Pancreas (tissue), 10 donors: ENCODE measurements around the gene GUCY1A1. TPM values are rescaled to one million over a fixed set of nuclear protein-coding genes. Genes with fewer than 3 reads are reported as not detected.

ENCODE experiments used
- ATAC-seq, 4 donors: fragments of 200-7000 bp; cut with Tn5 transposase; one replicate each; pipeline versions ENCODE4 v1.8.0 to v1.9.1; 2020; ENCODE audit warnings: mild to moderate bottlenecking in 4 of 4, moderate library complexity in 4 of 4
- DNase-seq, 6 donors: peaks; one replicate each; pipeline ENCODE4 v3.0.0-alpha.2; 2020
- FAIRE-seq: peaks from 2 replicates; lab custom pipeline; 2012; peaks lifted over from hg19 to GRCh38; lab: Jason Lieb, UNC
- H3K27ac ChIP-seq, 4 donors: fragments of 200-600 bp; sonication (generic); 1 replicate in 3 of 4; 2 replicates in 1 of 4; pipeline versions ENCODE4 v1.5.0 to v1.8.0; 2020
- H3K27me3 ChIP-seq, 4 donors: fragments of 200-600 bp; one replicate each; pipeline ENCODE4 v1.8.0; 2021
- H3K36me3 ChIP-seq, 3 donors: fragments of 200-600 bp; sonication (generic) in 1 of 3; one replicate each; pipeline versions ENCODE4 v1.5.0 to v1.8.0; 2020 to 2021
- H3K4me1 ChIP-seq, 3 donors: fragments of 200-600 bp; one replicate each; pipeline ENCODE4 v1.8.0; 2021
- H3K4me3 ChIP-seq, 4 donors: fragments of 200-600 bp; sonication (generic) in 2 of 4; one replicate each; pipeline versions ENCODE4 v1.5.0 to v1.8.0; 2020 to 2021
- H3K9me3 ChIP-seq, 4 donors: fragments of 200-600 bp; one replicate each; pipeline ENCODE4 v1.8.0; 2021
- WGBS, 2 donors: extraction: QIAGEN DNeasy Blood & Tissue Kit; methylation state at CpG; one replicate each; pipeline ENCODE4 v1.1.7; 2013; 5-methylcytosine and 5-hydroxymethylcytosine counted together
- intact Hi-C, 3 donors: fragments of 100-400 bp; cut with DNase I; formaldehyde crosslinking; loops; one replicate each; pipeline versions ENCODE4 v1.11.1 to v1.14.2; 2022
- polyA plus RNA-seq, 2 donors: library from polyadenylated mRNA; stranded (reverse); fragments of 200-250 nt; gene quantifications; one replicate each; pipeline ENCODE4 v1.2.3, GENCODE V29; 2013
- total RNA-seq, 6 donors: library from RNA; stranded (reverse); fragmentation: NEBNext Ultra II Directional in 4 of 6; extraction: Animal tissue kit (Norgen Biotek cat#: 25700) in 4 of 6; gene quantifications; one replicate each; pipeline versions ENCODE4 v1.2.1 to v1.2.4, GENCODE V29; 2021 to 2023
- TF ChIP-seq, protein P1 (sequence below), 4 donors: fragments of 200-600 bp; sonication (generic) in 3 of 4; IDR thresholded peaks; one replicate each; pipeline versions ENCODE4 v1.5.0 to v1.8.0; 2021; ENCODE audit warnings: antibody characterized with exemption in 4 of 4
- donor health status: healthy with polysubstance abuse.
- donor health status: DM: no; HTN: no; CAD: no; lungs with moderate emphysema.
- donor health status: DM: no; HTN: no; CAD: no.
- donor health status: control.
- donor health status: control.
- donor health status: Bipolar disorder and iron deficiency.
- donor health status: DM: yes; HTN: yes; CAD: no.
- donor health status: DM: no; HTN: no; CAD: no.
- donor health status: DM: no; HTN: no; CAD: no.
- donor health status: DM: yes; HTN: yes; CAD: no.

GUCY1A1 gene
- total and polyA plus RNA-seq, 8 donors: 4.2 to 26.4 (median 11.2) TPM

DNA sequence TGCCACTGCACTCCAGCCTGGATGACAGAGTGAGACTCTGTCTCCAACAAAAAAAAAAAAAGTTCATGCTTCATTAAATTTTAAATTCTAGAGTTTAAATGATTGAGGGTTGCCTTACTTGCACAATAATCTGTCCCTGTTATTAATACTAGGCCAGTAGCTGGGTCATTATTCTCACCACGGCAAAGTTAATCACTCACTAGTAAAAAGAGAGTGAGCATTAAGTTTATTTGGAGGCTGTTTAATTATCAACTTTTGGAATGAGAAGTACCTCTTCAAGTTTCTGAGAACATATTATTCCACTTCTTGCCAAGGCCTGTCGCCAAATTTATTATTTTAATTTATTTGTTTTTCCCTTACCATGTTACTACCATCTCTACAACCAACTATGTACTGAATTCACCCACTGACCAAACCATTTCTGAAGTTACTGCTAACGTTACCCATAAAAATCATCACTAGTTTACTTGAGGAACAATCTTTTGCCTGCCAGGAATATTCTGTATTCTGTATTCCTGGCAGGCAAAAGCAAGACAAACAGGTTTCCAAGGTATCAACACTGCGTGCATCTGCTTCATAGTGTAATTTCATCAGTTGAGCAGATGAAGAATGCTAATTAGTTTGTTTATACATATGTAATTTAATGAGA, 26.5 kb downstream of the GUCY1A1 start:
- no peaks in the 10 kb centered on the region for H3K36me3 ChIP-seq
- intact Hi-C loops: no loop called here
- peaks cover 0 to 22% (median 14%) of the 10 kb centered on the region in 3 donors for H3K4me1 ChIP-seq
- peak overlapping the region in 3 of 4 donors; percentile 18 to 53 (median 51) for H3K27ac ChIP-seq
- TF ChIP-seq, protein P1, sequence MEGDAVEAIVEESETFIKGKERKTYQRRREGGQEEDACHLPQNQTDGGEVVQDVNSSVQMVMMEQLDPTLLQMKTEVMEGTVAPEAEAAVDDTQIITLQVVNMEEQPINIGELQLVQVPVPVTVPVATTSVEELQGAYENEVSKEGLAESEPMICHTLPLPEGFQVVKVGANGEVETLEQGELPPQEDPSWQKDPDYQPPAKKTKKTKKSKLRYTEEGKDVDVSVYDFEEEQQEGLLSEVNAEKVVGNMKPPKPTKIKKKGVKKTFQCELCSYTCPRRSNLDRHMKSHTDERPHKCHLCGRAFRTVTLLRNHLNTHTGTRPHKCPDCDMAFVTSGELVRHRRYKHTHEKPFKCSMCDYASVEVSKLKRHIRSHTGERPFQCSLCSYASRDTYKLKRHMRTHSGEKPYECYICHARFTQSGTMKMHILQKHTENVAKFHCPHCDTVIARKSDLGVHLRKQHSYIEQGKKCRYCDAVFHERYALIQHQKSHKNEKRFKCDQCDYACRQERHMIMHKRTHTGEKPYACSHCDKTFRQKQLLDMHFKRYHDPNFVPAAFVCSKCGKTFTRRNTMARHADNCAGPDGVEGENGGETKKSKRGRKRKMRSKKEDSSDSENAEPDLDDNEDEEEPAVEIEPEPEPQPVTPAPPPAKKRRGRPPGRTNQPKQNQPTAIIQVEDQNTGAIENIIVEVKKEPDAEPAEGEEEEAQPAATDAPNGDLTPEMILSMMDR (IDR thresholded peaks at IDR 0.05): no peak
- no peaks in the 10 kb centered on the region for H3K27me3 ChIP-seq
- FAIRE-seq: peak; percentile 49
- 12 to 13% methylated on average over 4 of the region's 4 CpGs for WGBS, 2 donors
- peak; percentile 72 to 83 (median 82) for ATAC-seq
- DNase-seq: no peak
- no peak overlapping the region for H3K4me3 ChIP-seq
- H3K9me3 ChIP-seq: no peaks in the 10 kb centered on the region

GRCh38 chr4:155694100-155694785, 27.6 kb downstream of the GUCY1A1 start:
- no peak overlapping the region for H3K4me3 ChIP-seq
- no peaks in the 10 kb centered on the region for H3K9me3 ChIP-seq
- no peak for DNase-seq
- no peak for FAIRE-seq
- H3K36me3 ChIP-seq: no peaks in the 10 kb centered on the region
- peak overlapping the region in 3 of 4 donors; percentile 30 to 53 (median 51) for H3K27ac ChIP-seq
- WGBS, 2 donors: 33 to 34% methylated on average over 2 of the region's 2 CpGs
- H3K27me3 ChIP-seq: no peaks in the 10 kb centered on the region
- TF ChIP-seq, protein P1 (IDR thresholded peaks at IDR 0.05): no peak
- H3K4me1 ChIP-seq: peaks cover 0 to 22% (median 9%) of the 10 kb centered on the region in 3 donors
- peak in 2 of 4 donors; percentile 28 to 41 for ATAC-seq
- intact Hi-C loops: no loop called here

- Histone ChIP-seq H3K4me3 (no peak overlapping the region), H3K9me3 (no peaks in the 10 kb centered on the region), H3K36me3 (no peaks in the 10 kb centered on the region), H3K27me3 (no peaks in the 10 kb centered on the region), H3K4me1 (peaks cover 0 to 22% (median 7%) of the 10 kb centered on the region in 3 donors), H3K27ac (peak overlapping the region in 1 of 4 donors; percentile 51)
- FAIRE-seq (no peak), DNase-seq (no peak), ATAC-seq (no peak)
- TF ChIP-seq, protein P1 (IDR thresholded peaks at IDR 0.05): no peak
- 57 to 70% methylated on average over 1 of the region's 1 CpG for WGBS, 2 donors
- intact Hi-C loops: no loop called here
Observed at GRCh38 chr4:155696226-155696625, 29.6 kb downstream of the GUCY1A1 start.

DNA sequence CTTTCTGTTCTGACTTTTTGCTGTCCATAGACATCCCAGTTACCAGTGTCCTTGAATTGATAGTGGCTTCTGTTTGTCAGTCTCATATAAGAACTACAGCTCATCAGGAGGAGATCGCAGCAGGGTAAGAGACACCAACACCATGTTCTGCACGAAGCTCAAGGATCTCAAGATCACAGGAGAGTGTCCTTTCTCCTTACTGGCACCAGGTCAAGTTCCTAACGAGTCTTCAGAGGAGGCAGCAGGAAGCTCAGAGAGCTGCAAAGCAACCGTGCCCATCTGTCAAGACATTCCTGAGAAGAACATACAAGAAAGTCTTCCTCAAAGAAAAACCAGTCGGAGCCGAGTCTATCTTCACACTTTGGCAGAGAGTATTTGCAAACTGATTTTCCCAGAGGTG, 30.1 kb downstream of the GUCY1A1 start:
- intact Hi-C loops: no loop called here
- DNase-seq (no peak), FAIRE-seq (no peak), ATAC-seq (no peak)
- Histone ChIP-seq H3K36me3 (no peaks in the 10 kb centered on the region), H3K27ac (peak overlapping the region in 1 of 4 donors; percentile 51), H3K27me3 (no peaks in the 10 kb centered on the region), H3K9me3 (no peaks in the 10 kb centered on the region), H3K4me1 (peaks cover 0 to 22% (median 7%) of the 10 kb centered on the region in 3 donors), H3K4me3 (no peak overlapping the region)
- WGBS, 2 donors: 44 to 49% methylated on average over 6 of the region's 6 CpGs
- TF ChIP-seq, protein P1 (IDR thresholded peaks at IDR 0.05): no peak
